Fibroblast of lung (primary cell): Measurements from ENCODE around the gene SERPIND1. TPM values are rescaled to one million over a fixed set of nuclear protein-coding genes. Genes with fewer than 3 reads are reported as not detected.
A peak's percentile ranks its signal among the peaks of the same experiment; 100 is the strongest.

Experiments
- DNase-seq, 2 donors: peaks; one replicate each; pipeline versions ENCODE4 v3.0.0 to v3.0.0-alpha.2; 2010; ENCODE audit warnings: low read depth in 2 of 2
- H2AFZ ChIP-seq: 2 replicates; pipeline ENCODE4 v1.5.1; 2012; ENCODE audit warnings: low read length, control low read depth, inconsistent platforms
- H3K27ac ChIP-seq: 2 replicates; pipeline ENCODE4 v1.5.1; 2011; ENCODE audit warnings: low read length, control low read depth; ENCODE audit not compliant: insufficient read depth
- H3K27me3 ChIP-seq: 2 replicates; pipeline ENCODE4 v1.5.1; 2011; ENCODE audit warnings: mild to moderate bottlenecking, low read length; ENCODE audit not compliant: control insufficient read depth, insufficient read depth
- H3K36me3 ChIP-seq: 2 replicates; pipeline ENCODE4 v1.5.1; 2011; ENCODE audit warnings: low read length; ENCODE audit not compliant: control insufficient read depth, insufficient read depth
- H3K4me1 ChIP-seq: 2 replicates; pipeline ENCODE4 v1.5.1; 2011; ENCODE audit warnings: low read length; ENCODE audit not compliant: control insufficient read depth, insufficient read depth; ENCODE audit errors: extremely low read depth
- H3K4me2 ChIP-seq: 2 replicates; pipeline ENCODE4 v1.5.1; 2011; ENCODE audit warnings: low read length, control low read depth; ENCODE audit not compliant: insufficient read depth; ENCODE audit errors: extremely low read depth
- H3K4me3 ChIP-seq, 4 experiments: fragments of 200-600 bp in 1 of 4; sonication (generic) in 1 of 4; replicated peaks in 1 of 4; 2 replicates each; pipeline ENCODE4 v1.5.1; 2011 to 2016; ENCODE audit warnings: low read length in 4 of 4, low read depth in 3 of 4, mild to moderate bottlenecking in 3 of 4, control low read depth in 2 of 4, inconsistent platforms in 1 of 4, mixed read lengths in 1 of 4; ENCODE audit not compliant: insufficient read depth in 1 of 4; ENCODE audit errors: control extremely low read depth in 1 of 4
- H3K79me2 ChIP-seq: 2 replicates; pipeline ENCODE4 v1.5.1; 2012; ENCODE audit warnings: mild to moderate bottlenecking, low read length, inconsistent platforms; ENCODE audit not compliant: control insufficient read depth, insufficient read depth
- H3K9ac ChIP-seq: 2 replicates; pipeline ENCODE4 v1.5.1; 2011; ENCODE audit warnings: mild to moderate bottlenecking, low read length, control low read depth; ENCODE audit not compliant: insufficient read depth
- H3K9me3 ChIP-seq: 2 replicates; pipeline ENCODE4 v1.5.1; 2012; ENCODE audit warnings: low read depth, low read length; ENCODE audit not compliant: control insufficient read depth, insufficient read depth
- H4K20me1 ChIP-seq: 2 replicates; pipeline ENCODE4 v1.5.1; 2011; ENCODE audit warnings: low read length; ENCODE audit not compliant: control insufficient read depth, insufficient read depth; ENCODE audit errors: extremely low read depth
- CTCF ChIP-seq, 2 donors: IDR thresholded peaks in 1 of 2; conservative IDR thresholded peaks in 1 of 2; 1 replicate in 1 of 2; 2 replicates in 1 of 2; pipeline ENCODE4 v1.5.1; 2011 to 2012; ENCODE audit warnings: low read length in 2 of 2, control low read depth in 1 of 2, inconsistent platforms in 1 of 2, low read depth in 1 of 2, mild to moderate bottlenecking in 1 of 2
- EZH2 ChIP-seq: IDR thresholded peaks from 2 replicates; pipeline ENCODE4 v1.5.1; 2012; ENCODE audit warnings: low read length, control low read depth, mild to moderate bottlenecking; ENCODE audit errors: missing control alignments
- polyA plus RNA-seq, 2 donors: library from polyadenylated mRNA; depleted of rRNA in 1 of 2; stranded (reverse) in 1 of 2; unstranded in 1 of 2; fragments of >200 nt; gene quantifications; 2 replicates each; pipeline ENCODE4 v1.2.1, GENCODE V29; 2011 to 2012; ENCODE audit warnings: missing spikeins in 1 of 2
- total RNA-seq: library from RNA; depleted of rRNA; stranded (reverse); fragments of >200 nt; gene quantifications from 2 replicates; pipeline ENCODE4 v1.2.1, GENCODE V29; 2014

Gene SERPIND1
- total and polyA plus RNA-seq, 2 donors (not counting 1 experiment from before 2014, with no cell fraction given): 0.03 TPM; not detected in 1

GRCh38 chr22:20781272-20781990 lies 7.5 kb downstream of the SERPIND1 start:
- Histone ChIP-seq H3K79me2 (no peaks in the 10 kb centered on the region), H2AFZ (no peak overlapping the region), H3K27ac (no peak overlapping the region), H3K27me3 (no peaks in the 10 kb centered on the region), H3K4me3 (no peak overlapping the region), H3K36me3 (peaks cover 2% of the 10 kb centered on the region), H3K9me3 (no peaks in the 10 kb centered on the region), H3K9ac (no peak overlapping the region), H4K20me1 (no peaks in the 10 kb centered on the region), H3K4me2 (no peak overlapping the region), H3K4me1 (peaks cover 5% of the 10 kb centered on the region)
- TF ChIP-seq EZH2 (no peak), CTCF (conservative IDR thresholded peaks at IDR 0.05 in 1 of 2, IDR thresholded peaks at IDR 0.05 in 1 of 2; ENCODE audit: low read depth in 1 of 2, low read length in 2 of 2) (no peak)
- DNase-seq: peak in 1 of 2 donors; percentile 28

- Histone ChIP-seq H3K4me3 (no peak overlapping the region), H3K36me3 (peaks cover 2% of the 10 kb centered on the region), H3K4me2 (no peak overlapping the region), H3K27me3 (no peaks in the 10 kb centered on the region), H2AFZ (no peak overlapping the region), H3K9ac (no peak overlapping the region), H3K27ac (no peak overlapping the region), H3K9me3 (no peaks in the 10 kb centered on the region), H3K79me2 (no peaks in the 10 kb centered on the region), H3K4me1 (peaks cover 5% of the 10 kb centered on the region), H4K20me1 (no peaks in the 10 kb centered on the region)
- no peak for DNase-seq
- TF ChIP-seq CTCF (conservative IDR thresholded peaks at IDR 0.05 in 1 of 2, IDR thresholded peaks at IDR 0.05 in 1 of 2; ENCODE audit: low read depth in 1 of 2, low read length in 2 of 2) (no peak), EZH2 (no peak)
These were observed 8.2 kb downstream of the SERPIND1 start for GRCh38 chr22:20782083-20782482.

GRCh38 chr22:20782596-20783299 lies 8.8 kb downstream of the SERPIND1 start:
- H3K9me3 ChIP-seq: no peaks in the 10 kb centered on the region
- peaks cover 2% of the 10 kb centered on the region for H3K4me1 ChIP-seq
- no peak overlapping the region for H3K4me3 ChIP-seq
- H3K9ac ChIP-seq: no peak overlapping the region
- TF ChIP-seq CTCF (conservative IDR thresholded peaks at IDR 0.05 in 1 of 2, IDR thresholded peaks at IDR 0.05 in 1 of 2; ENCODE audit: low read depth in 1 of 2, low read length in 2 of 2) (no peak), EZH2 (no peak)
- peaks cover 5% of the 10 kb centered on the region for H3K36me3 ChIP-seq
- no peaks in the 10 kb centered on the region for H3K79me2 ChIP-seq
- no peak overlapping the region for H2AFZ ChIP-seq
- H3K4me2 ChIP-seq: no peak overlapping the region
- no peak for DNase-seq
- H3K27me3 ChIP-seq: no peaks in the 10 kb centered on the region
- H3K27ac ChIP-seq: no peak overlapping the region
- no peaks in the 10 kb centered on the region for H4K20me1 ChIP-seq
